OCI-LY7 (cell line): Measurements from ENCODE around the gene DCDC2C. TPM values are rescaled to one million over a fixed set of nuclear protein-coding genes. Genes with fewer than 3 reads are reported as not detected.
"Not testable (repeated sequence)": the region's sequence is repeated elsewhere in the genome, so short reads cannot be mapped to it uniquely, and the experiment has no call there.

Experiments
- BruUV-seq: library from RNA; stranded (reverse); fragments of 400-500 nt; replicated peaks from 2 replicates; lab custom pipeline; 2021; lab: Mats Ljungman, UMichigan
- CTCF ChIA-PET: fragments of 300-600 bp; sonication (Branson Sonifier 250); formaldehyde crosslinking; loops from one replicate; lab custom pipeline; 2022; ENCODE audit warnings: antibody characterized with exemption; ENCODE audit not compliant: unreplicated experiment; lab: Charles Lee
- POLR2A ChIA-PET: fragments of 300-600 bp; sonication (Branson Sonifier 250); formaldehyde crosslinking; loops from one replicate; lab custom pipeline; 2022; ENCODE audit warnings: antibody characterized with exemption; lab: Charles Lee
- DNase-seq: peaks from one replicate; pipeline ENCODE4 v3.0.0-alpha.2; 2015; ENCODE audit warnings: low spot score
- H2AFZ ChIP-seq: fragments of 200-600 bp; sonication (generic), shearing (Covaris generic); 2 replicates; pipeline ENCODE4 v1.6.1; 2014; ENCODE audit warnings: mild to moderate bottlenecking, antibody characterized with exemption, low read length, moderate library complexity
- H3K27ac ChIP-seq: fragments of 200-600 bp; sonication (generic); 2 replicates; pipeline ENCODE4 v1.5.1; 2014; ENCODE audit warnings: mixed run types, low read depth, mild to moderate bottlenecking, moderate library complexity, low read length, inconsistent platforms; ENCODE audit not compliant: poor library complexity, severe bottlenecking
- H3K36me3 ChIP-seq: fragments of 200-600 bp; sonication (generic); 2 replicates; pipeline ENCODE4 v1.6.1; 2014; ENCODE audit warnings: mild to moderate bottlenecking, antibody characterized with exemption, low read length, moderate library complexity, mixed read lengths; ENCODE audit not compliant: insufficient read depth
- H3K4me1 ChIP-seq: fragments of 200-600 bp; sonication (generic); 2 replicates; pipeline ENCODE4 v1.5.1; 2014; ENCODE audit warnings: mild to moderate bottlenecking, low read length; ENCODE audit not compliant: insufficient read depth, poor library complexity, severe bottlenecking
- H3K4me2 ChIP-seq: fragments of 200-600 bp; sonication (generic); 2 replicates; pipeline ENCODE4 v1.6.1; 2014; ENCODE audit warnings: mild to moderate bottlenecking, low read length
- H3K4me3 ChIP-seq: fragments of 200-600 bp; sonication (generic); 2 replicates; pipeline ENCODE4 v1.5.1; 2014; ENCODE audit warnings: mild to moderate bottlenecking, low read depth, low read length; ENCODE audit not compliant: poor library complexity, severe bottlenecking
- H3K79me2 ChIP-seq: fragments of 200-600 bp; sonication (generic); 2 replicates; pipeline ENCODE4 v1.6.1; 2016; ENCODE audit warnings: low read depth, mild to moderate bottlenecking, low read length, moderate library complexity, mixed read lengths; ENCODE audit not compliant: insufficient read depth
- H3K9me2 ChIP-seq: fragments of 200-600 bp; sonication (generic); 2 replicates; pipeline ENCODE4 v1.6.1; 2016; ENCODE audit warnings: mild to moderate bottlenecking, low read length, mixed read lengths; ENCODE audit not compliant: insufficient read depth
- H3K9me3 ChIP-seq: fragments of 200-600 bp; sonication (generic); 2 replicates; pipeline ENCODE4 v1.6.1; 2014; ENCODE audit warnings: mild to moderate bottlenecking, mixed run types, low read length, mixed read lengths
- H4K20me1 ChIP-seq: fragments of 200-600 bp; sonication (generic); 2 replicates; pipeline ENCODE4 v1.6.1; 2014; ENCODE audit warnings: mild to moderate bottlenecking, antibody characterized with exemption, low read length, moderate library complexity, mixed read lengths; ENCODE audit not compliant: insufficient read depth
- CTCF ChIP-seq: fragments of 200-600 bp; sonication (generic); conservative IDR thresholded peaks from 2 replicates; pipeline ENCODE4 v1.5.1; 2014; ENCODE audit warnings: mild to moderate bottlenecking, antibody characterized with exemption, low read length, moderate library complexity, mixed read lengths
- EZH2phosphoT487 ChIP-seq: fragments of 200-600 bp; sonication (generic); IDR thresholded peaks from 2 replicates; pipeline ENCODE4 v1.6.1; 2018; ENCODE audit warnings: low read depth, borderline replicate concordance, mild to moderate bottlenecking, mixed run types, antibody characterized with exemption, low read length, moderate library complexity, mixed read lengths
- intact Hi-C: fragments of 100-400 bp; cut with micrococcal nuclease; formaldehyde crosslinking; loops from one replicate; pipeline ENCODE4 v1.10.0; 2022; ENCODE audit not compliant: unreplicated experiment
- total RNA-seq, 2 experiments: library from RNA; depleted of rRNA in 1 of 2; stranded (reverse); fragments of >200 nt in 1 of 2; shearing (Covaris generic) in 1 of 2; gene quantifications; 2 replicates each; pipeline ENCODE4 v1.2.3, GENCODE V29; 2014 to 2022

Gene DCDC2C
- total RNA-seq, 2 experiments from 2014 or later, result not detected

- Histone ChIP-seq H3K9me2 (no peaks in the 10 kb centered on the region), H3K36me3 (no peaks in the 10 kb centered on the region), H4K20me1 (no peaks in the 10 kb centered on the region), H3K27ac (no peak overlapping the region), H3K9me3 (no peaks in the 10 kb centered on the region), H3K4me1 (no peaks in the 10 kb centered on the region), H3K79me2 (no peaks in the 10 kb centered on the region), H2AFZ (no peak overlapping the region), H3K4me2 (no peak overlapping the region), H3K4me3 (no peak overlapping the region)
- CTCF ChIA-PET, result no interaction called here
- no TSS peak for BruUV-seq
- intact Hi-C loops, result no loop called here
- DNase-seq, result no peak
- POLR2A ChIA-PET, result interaction anchor here (0.7 kb wide), 1 partner anchor 685 kb away, joined by 3 read pairs; no protein-coding TSS in a partner anchor
- TF ChIP-seq CTCF (no peak), EZH2phosphoT487 (no peak)
Measured at GRCh38 chr2:3807853-3808252, 104.5 kb downstream of the DCDC2C start.

GRCh38 chr2:3814706-3815245 lies 111.4 kb downstream of the DCDC2C start:
- Histone ChIP-seq H3K9me2 (no peaks in the 10 kb centered on the region), H4K20me1 (no peaks in the 10 kb centered on the region), H3K4me3 (no peak overlapping the region), H2AFZ (no peak overlapping the region), H3K36me3 (no peaks in the 10 kb centered on the region), H3K27ac (no peak overlapping the region), H3K79me2 (no peaks in the 10 kb centered on the region), H3K4me2 (no peak overlapping the region), H3K4me1 (no peaks in the 10 kb centered on the region), H3K9me3 (no peaks in the 10 kb centered on the region)
- intact Hi-C loops, result no loop called here
- TF ChIP-seq EZH2phosphoT487 (no peak), CTCF (no peak)
- POLR2A ChIA-PET, result no interaction called here
- DNase-seq, result no peak
- CTCF ChIA-PET, result no interaction called here
- BruUV-seq, result no TSS peak

- not testable (repeated sequence) for H3K4me2 ChIP-seq, BruUV-seq
Measured at GRCh38 chr2:3817144-3817543, 113.8 kb downstream of the DCDC2C start.

More at GRCh38 chr2:3817144-3817543, 113.8 kb downstream of the DCDC2C start:
- H3K79me2 ChIP-seq, CTCF ChIA-PET, DNase-seq, H3K27ac ChIP-seq, intact Hi-C loops, H3K9me3 ChIP-seq, H3K9me2 ChIP-seq, H3K4me3 ChIP-seq, H2AFZ ChIP-seq, H3K36me3 ChIP-seq, H4K20me1 ChIP-seq, H3K4me1 ChIP-seq: not testable (repeated sequence)
- POLR2A ChIA-PET, result interaction anchor here (0.8 kb wide), 1 partner anchor 1599 kb away, joined by 3 read pairs; no protein-coding TSS in a partner anchor
